Neural crest cell (in vitro differentiated cells): ENCODE measurements around the gene EBPL. TPM values are rescaled to one million over a fixed set of nuclear protein-coding genes. Genes with fewer than 3 reads are reported as not detected.

Source experiments
- DNase-seq: peaks from one replicate; pipeline ENCODE4 v3.0.0; 2021; ENCODE audit warnings: low read depth, mixed read lengths, low spot score
- H3K27ac Mint-ChIP-seq: one replicate; pipeline ENCODE4 v1.8.0; 2021; ENCODE audit warnings: mild to moderate bottlenecking, mixed read lengths; ENCODE audit not compliant: unreplicated experiment
- H3K27me3 Mint-ChIP-seq: 2 replicates; pipeline ENCODE4 v1.8.0; 2021; ENCODE audit warnings: low read depth, mild to moderate bottlenecking, mixed read lengths
- H3K36me3 Mint-ChIP-seq: 2 replicates; pipeline ENCODE4 v1.8.0; 2021; ENCODE audit warnings: low read depth, mild to moderate bottlenecking, mixed read lengths
- H3K4me1 Mint-ChIP-seq: 2 replicates; pipeline ENCODE4 v1.8.0; 2021; ENCODE audit warnings: mixed read lengths
- H3K4me3 Mint-ChIP-seq: one replicate; pipeline ENCODE4 v1.8.0; 2021; ENCODE audit warnings: mild to moderate bottlenecking, mixed read lengths
- H3K9me3 Mint-ChIP-seq: 2 replicates; pipeline ENCODE4 v1.8.0; 2021; ENCODE audit warnings: mixed read lengths
- CTCF ChIP-seq: fragments of 200-600 bp; sonication (generic); conservative IDR thresholded peaks from 2 replicates; pipeline ENCODE4 v1.5.0; 2021; ENCODE audit warnings: antibody characterized with exemption, mild to moderate bottlenecking
- total RNA-seq: library from RNA; stranded (reverse); gene quantifications from 2 replicates; pipeline ENCODE4 v1.2.1, GENCODE V29; 2021

EBPL gene
- total RNA-seq, 1 donor from 2014 or later, result 52.7 TPM

DNA sequence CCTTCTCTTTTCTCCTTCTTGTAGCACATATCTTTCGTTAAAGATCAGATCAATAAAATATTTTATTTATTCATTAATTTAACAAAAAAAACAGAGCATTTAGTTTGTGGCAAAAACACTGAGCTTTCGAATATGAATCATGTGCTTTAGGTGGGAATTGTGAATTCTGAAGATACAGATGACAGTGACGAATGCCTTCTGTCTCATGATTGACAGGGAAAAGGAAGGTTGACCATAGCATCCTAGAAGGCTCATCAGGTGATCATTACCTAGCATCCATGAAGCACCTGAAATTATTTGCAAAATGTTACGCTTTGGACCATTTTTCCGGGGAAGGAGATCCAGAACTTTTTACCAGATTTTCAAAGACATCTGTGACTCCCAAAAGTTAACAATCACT lies 59.1 kb downstream of the EBPL start:
- no peak for TF ChIP-seq CTCF
- H3K9me3 Mint-ChIP-seq, result no peaks in the 10 kb centered on the region
- H3K4me1 Mint-ChIP-seq, result peaks cover 5% of the 10 kb centered on the region
- no peaks in the 10 kb centered on the region for H3K27me3 Mint-ChIP-seq
- no peak for DNase-seq
- H3K36me3 Mint-ChIP-seq, result no peaks in the 10 kb centered on the region
- no peak overlapping the region for H3K4me3 Mint-ChIP-seq
- no peak overlapping the region for H3K27ac Mint-ChIP-seq

DNA sequence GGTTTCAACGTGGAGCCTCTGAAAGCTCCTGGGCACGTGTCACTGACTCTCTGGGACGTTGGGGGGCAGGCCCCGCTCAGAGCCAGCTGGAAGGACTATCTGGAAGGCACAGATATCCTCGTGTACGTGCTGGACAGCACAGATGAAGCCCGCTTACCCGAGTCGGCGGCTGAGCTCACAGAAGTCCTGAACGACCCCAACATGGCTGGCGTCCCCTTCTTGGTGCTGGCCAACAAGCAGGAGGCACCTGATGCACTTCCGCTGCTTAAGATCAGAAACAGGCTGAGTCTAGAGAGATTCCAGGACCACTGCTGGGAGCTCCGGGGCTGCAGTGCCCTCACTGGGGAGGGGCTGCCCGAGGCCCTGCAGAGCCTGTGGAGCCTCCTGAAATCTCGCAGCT lies 60.7 kb downstream of the EBPL start:
- no peak for TF ChIP-seq CTCF
- Mint-ChIP-seq H3K36me3 (no peaks in the 10 kb centered on the region), H3K9me3 (no peaks in the 10 kb centered on the region), H3K27ac (no peak overlapping the region), H3K27me3 (no peaks in the 10 kb centered on the region), H3K4me3 (no peak overlapping the region), H3K4me1 (peaks cover 9% of the 10 kb centered on the region)
- no peak for DNase-seq

DNA sequence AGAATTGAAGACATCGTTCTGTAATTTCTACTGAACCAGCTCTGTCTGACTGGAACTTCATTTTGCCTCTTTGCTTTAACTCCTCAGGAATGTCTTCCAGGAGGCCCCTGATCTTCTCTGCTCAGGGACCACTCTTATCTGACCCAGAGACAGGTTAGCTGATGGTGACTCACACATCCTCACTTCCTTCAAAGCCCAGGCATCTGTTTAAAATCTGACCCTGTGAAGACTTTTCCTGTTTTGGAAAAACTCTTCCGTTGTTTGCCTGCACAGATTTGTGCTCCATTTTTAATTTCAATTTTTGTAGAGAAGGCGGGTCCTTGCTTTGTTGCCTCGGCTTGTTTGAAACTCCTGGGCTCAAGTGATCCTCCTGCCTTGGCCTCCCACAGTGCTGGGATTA lies 61.3 kb downstream of the EBPL start:
- peaks cover 9% of the 10 kb centered on the region for H3K4me1 Mint-ChIP-seq

GRCh38 chr13:49629196-49629938 lies 61.9 kb downstream of the EBPL start:
- H3K4me1 Mint-ChIP-seq, result peaks cover 9% of the 10 kb centered on the region
- H3K27me3 Mint-ChIP-seq, result no peaks in the 10 kb centered on the region
- H3K9me3 Mint-ChIP-seq, result no peaks in the 10 kb centered on the region
- H3K36me3 Mint-ChIP-seq, result no peaks in the 10 kb centered on the region
- no peak overlapping the region for H3K27ac Mint-ChIP-seq
- no peak for DNase-seq
- no peak overlapping the region for H3K4me3 Mint-ChIP-seq
- no peak for TF ChIP-seq CTCF

More for the DNA sequence above, 61.3 kb downstream of the EBPL start:
- H3K36me3 Mint-ChIP-seq, result no peaks in the 10 kb centered on the region
- no peak overlapping the region for H3K27ac Mint-ChIP-seq
- no peak for TF ChIP-seq CTCF
- no peaks in the 10 kb centered on the region for H3K27me3 Mint-ChIP-seq
- H3K9me3 Mint-ChIP-seq, result no peaks in the 10 kb centered on the region
- DNase-seq, result no peak
- no peak overlapping the region for H3K4me3 Mint-ChIP-seq

DNA sequence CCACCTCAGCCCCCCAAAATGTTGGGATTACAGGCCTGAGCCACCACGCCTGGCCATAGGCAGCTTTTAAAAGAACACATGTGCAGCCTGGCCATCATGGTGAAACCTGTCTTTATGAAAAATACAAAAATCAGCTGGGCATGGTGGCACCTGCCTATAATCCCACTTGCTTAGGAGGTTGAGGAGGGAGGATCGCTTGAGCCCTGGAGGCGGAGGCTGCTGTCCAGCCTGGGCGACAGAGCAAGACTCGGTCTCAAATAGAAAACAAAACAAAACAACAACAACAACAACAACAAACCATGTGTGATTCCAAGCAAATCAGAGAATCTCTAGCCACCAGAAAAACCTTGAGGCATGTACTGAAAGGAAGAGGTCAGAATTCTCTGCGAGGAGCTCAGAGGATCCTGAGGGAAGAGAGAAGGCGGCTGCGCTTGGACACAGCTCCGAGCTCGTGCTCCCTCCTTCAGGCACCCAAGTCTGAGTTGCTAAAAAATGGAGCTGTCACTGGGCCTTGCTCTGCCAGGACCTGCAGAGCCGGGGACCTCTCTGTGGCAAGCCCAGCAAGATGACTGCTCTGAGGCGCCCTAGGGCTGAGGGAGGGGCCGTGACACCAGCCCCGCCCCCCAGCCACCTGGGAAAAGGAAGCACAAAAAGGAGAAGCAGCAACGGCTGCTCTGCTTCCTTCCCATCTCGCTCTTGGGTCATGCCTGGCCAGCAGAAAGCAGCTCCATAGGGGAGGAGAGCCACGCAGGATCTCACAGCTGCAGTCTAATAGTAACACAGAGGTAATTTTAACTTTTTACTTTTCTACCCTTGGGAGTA lies 63.2 kb downstream of the EBPL start, which contains the start of gene ARL11:
Gene ARL11 (plus strand): TSS at position 677 of the 822 bp plus-strand sequence. CDS start 1,941 bp downstream, outside the sequence.
- no peak for TF ChIP-seq CTCF
- DNase-seq, result no peak
- Mint-ChIP-seq H3K4me3 (no peak within 1 kb of the TSS), H3K36me3 (no peaks in the 10 kb centered on the region), H3K27me3 (no peaks in the 10 kb centered on the region), H3K9me3 (no peaks in the 10 kb centered on the region), H3K27ac (no peak within 1 kb of the TSS), H3K4me1 (peaks cover 9% of the 10 kb centered on the region)
